Esophagus muscularis mucosa (tissue), 4 donors: ENCODE results near the gene SEZ6L2. TPM values are rescaled to one million over a fixed set of nuclear protein-coding genes. Genes with fewer than 3 reads are reported as not detected.

Source experiments
- DNase-seq: peaks from one replicate; pipeline ENCODE4 v3.0.0-alpha.2; 2017; ENCODE audit errors: extremely low spot score
- H3K27ac ChIP-seq, 4 donors: fragments of 200-600 bp; sonication (generic); replicated peaks in 1 of 4; 1 replicate in 3 of 4; 2 replicates in 1 of 4; pipeline ENCODE4 v1.5.1; 2016 to 2019; ENCODE audit warnings: mild to moderate bottlenecking in 1 of 4
- H3K27me3 ChIP-seq, 4 donors: fragments of 200-600 bp; sonication (generic); one replicate each; pipeline versions ENCODE4 v1.5.1 to v1.6.0; 2016 to 2019
- H3K36me3 ChIP-seq, 4 donors: fragments of 200-600 bp; sonication (generic); one replicate each; pipeline ENCODE4 v1.5.1; 2016 to 2019
- H3K4me1 ChIP-seq, 4 donors: fragments of 200-600 bp; sonication (generic); one replicate each; pipeline ENCODE4 v1.5.1; 2016 to 2019
- H3K4me3 ChIP-seq, 4 donors: fragments of 200-600 bp; sonication (generic); 1 replicate in 2 of 4; 2 replicates in 2 of 4; pipeline ENCODE4 v1.5.1; 2016 to 2019; ENCODE audit warnings: mild to moderate bottlenecking in 4 of 4, moderate library complexity in 1 of 4
- H3K9me3 ChIP-seq, 4 donors: fragments of 200-600 bp; sonication (generic); 1 replicate in 3 of 4; 2 replicates in 1 of 4; pipeline ENCODE4 v1.5.1; 2016 to 2019
- CTCF ChIP-seq, 3 experiments: fragments of 200-600 bp in 2 of 3; fragments of 450-650 bp in 1 of 3; sonication (generic) in 2 of 3; IDR thresholded peaks; one replicate each; pipeline ENCODE4 v1.5.1; 2017 to 2019; ENCODE audit warnings: antibody characterized with exemption in 3 of 3, mild to moderate bottlenecking in 2 of 3, moderate library complexity in 1 of 3
- EP300 ChIP-seq: sonication (generic); formaldehyde crosslinking; IDR thresholded peaks from one replicate; pipeline ENCODE4 v1.6.1; 2017; ENCODE audit warnings: antibody characterized with exemption
- POLR2A ChIP-seq: fragments of 450-650 bp; IDR thresholded peaks from one replicate; pipeline ENCODE4 v1.6.1; 2017; ENCODE audit warnings: antibody characterized with exemption, moderate library complexity, mild to moderate bottlenecking, low read depth
- POLR2AphosphoS5 ChIP-seq, 2 donors: sonication (generic); formaldehyde crosslinking; IDR thresholded peaks; one replicate each; pipeline ENCODE4 v1.6.1; 2017; ENCODE audit warnings: antibody characterized with exemption in 2 of 2
- whole genome bisulfite sequencing: methylation state at CpG from one replicate; pipeline ENCODE4 v1.1.5; 2018; 5-methylcytosine and 5-hydroxymethylcytosine counted together
- intact Hi-C: fragments of 100-400 bp; cut with DNase I; formaldehyde crosslinking; loops from one replicate; pipeline ENCODE4 v1.15.1; 2023
- total RNA-seq, 4 donors: library from RNA; depleted of rRNA; stranded (reverse); fragments of >200 nt; gene quantifications; one replicate each; pipeline versions ENCODE4 v1.1.0 to v1.2.1, GENCODE V29; 2016

SEZ6L2 gene
- total RNA-seq, 4 donors from 2014 or later: 0.84 to 7.9 (median 1.0) TPM

- intact Hi-C loops: no loop called here
- Histone ChIP-seq H3K9me3 (no peaks in the 10 kb centered on the region), H3K4me3 (no peak overlapping the region), H3K27me3 (peaks cover 0 to 58% (median 22%) of the 10 kb centered on the region in 4 donors), H3K36me3 (no peaks in the 10 kb centered on the region), H3K4me1 (peaks cover 6 to 27% (median 18%) of the 10 kb centered on the region in 4 donors), H3K27ac (no peak overlapping the region)
- no peak for DNase-seq
- TF ChIP-seq POLR2AphosphoS5 (IDR thresholded peaks at IDR 0.05) (no peak), CTCF (IDR thresholded peaks at IDR 0.05) (no peak), EP300 (no peak)
- 6% methylated on average over 9 of the region's 9 CpGs for WGBS
Observed at GRCh38 chr16:29898135-29898803, 1.1 kb downstream of the SEZ6L2 start.

- H3K9me3 ChIP-seq: no peaks in the 10 kb centered on the region
- DNase-seq: no peak
Observed at GRCh38 chr16:29897333-29897732, 2.0 kb downstream of the SEZ6L2 start.

GRCh38 chr16:29896841-29897240 is 2.5 kb downstream of the SEZ6L2 start:
- peaks cover 0 to 58% (median 22%) of the 10 kb centered on the region in 4 donors for H3K27me3 ChIP-seq
- no peak for TF ChIP-seq CTCF (IDR thresholded peaks at IDR 0.05)
- TF ChIP-seq POLR2A: no peak
- TF ChIP-seq EP300: no peak
- H3K9me3 ChIP-seq: no peaks in the 10 kb centered on the region
- DNase-seq: no peak
- peaks cover 6 to 27% (median 18%) of the 10 kb centered on the region in 4 donors for H3K4me1 ChIP-seq
- 52% methylated on average over 4 of the region's 15 CpGs for WGBS
- no peaks in the 10 kb centered on the region for H3K36me3 ChIP-seq
- intact Hi-C loops: no loop called here
- H3K4me3 ChIP-seq: no peak overlapping the region
- H3K27ac ChIP-seq: no peak overlapping the region

More at GRCh38 chr16:29897333-29897732, 2.0 kb downstream of the SEZ6L2 start:
- H3K4me1 ChIP-seq: peaks cover 6 to 27% (median 18%) of the 10 kb centered on the region in 4 donors
- H3K4me3 ChIP-seq: no peak overlapping the region
- 45% methylated on average over 4 of the region's 4 CpGs for WGBS
- H3K36me3 ChIP-seq: no peaks in the 10 kb centered on the region
- intact Hi-C loops: no loop called here
- peaks cover 0 to 58% (median 22%) of the 10 kb centered on the region in 4 donors for H3K27me3 ChIP-seq
- no peak for TF ChIP-seq CTCF (IDR thresholded peaks at IDR 0.05)
- no peak for TF ChIP-seq POLR2A
- no peak for TF ChIP-seq EP300
- no peak for TF ChIP-seq POLR2AphosphoS5 (IDR thresholded peaks at IDR 0.05)
- no peak overlapping the region for H3K27ac ChIP-seq

- Histone ChIP-seq H3K27me3 (peaks cover 0 to 38% (median 22%) of the 10 kb centered on the region in 4 donors), H3K4me1 (peaks cover 0 to 8% (median 3%) of the 10 kb centered on the region in 4 donors), H3K9me3 (no peaks in the 10 kb centered on the region), H3K36me3 (no peaks in the 10 kb centered on the region), H3K27ac (no peak overlapping the region), H3K4me3 (no peak overlapping the region)
- 77% methylated on average over 4 of the region's 4 CpGs for WGBS
- no peak for DNase-seq
- TF ChIP-seq POLR2A (no peak), EP300 (no peak), POLR2AphosphoS5 (IDR thresholded peaks at IDR 0.05) (no peak), CTCF (IDR thresholded peaks at IDR 0.05) (no peak)
- intact Hi-C loops: no loop called here
Observed at GRCh38 chr16:29894352-29894751, 5.0 kb downstream of the SEZ6L2 start.

- Histone ChIP-seq H3K36me3 (no peaks in the 10 kb centered on the region), H3K4me3 (no peak overlapping the region), H3K27me3 (peaks cover 0 to 30% (median 16%) of the 10 kb centered on the region in 4 donors), H3K4me1 (no peaks in the 10 kb centered on the region), H3K9me3 (no peaks in the 10 kb centered on the region), H3K27ac (no peak overlapping the region)
- no peak for TF ChIP-seq CTCF (IDR thresholded peaks at IDR 0.05)
- TF ChIP-seq POLR2AphosphoS5 (IDR thresholded peaks at IDR 0.05): no peak
- no peak for TF ChIP-seq POLR2A
- no peak for TF ChIP-seq EP300
- 88% methylated on average over 3 of the region's 3 CpGs for WGBS
- intact Hi-C loops: no loop called here
- no peak for DNase-seq
Observed at GRCh38 chr16:29893553-29893952, 5.8 kb downstream of the SEZ6L2 start.
